LoVo (cell line): ENCODE measurements around the gene ETF1.

Experiments
- DNase-seq: peaks from one replicate; pipeline ENCODE4 v3.0.0-alpha.2; 2016; ENCODE audit warnings: low spot score

The ETF1 gene

GRCh38 chr5:138563340-138564118 is 20.5 kb upstream of the ETF1 start:
- DNase-seq = no peak

GRCh38 chr5:138560971-138561370 is 17.9 kb upstream of the ETF1 start:
- no peak for DNase-seq

GRCh38 chr5:138559937-138560336 is 16.9 kb upstream of the ETF1 start:
- no peak for DNase-seq

DNA sequence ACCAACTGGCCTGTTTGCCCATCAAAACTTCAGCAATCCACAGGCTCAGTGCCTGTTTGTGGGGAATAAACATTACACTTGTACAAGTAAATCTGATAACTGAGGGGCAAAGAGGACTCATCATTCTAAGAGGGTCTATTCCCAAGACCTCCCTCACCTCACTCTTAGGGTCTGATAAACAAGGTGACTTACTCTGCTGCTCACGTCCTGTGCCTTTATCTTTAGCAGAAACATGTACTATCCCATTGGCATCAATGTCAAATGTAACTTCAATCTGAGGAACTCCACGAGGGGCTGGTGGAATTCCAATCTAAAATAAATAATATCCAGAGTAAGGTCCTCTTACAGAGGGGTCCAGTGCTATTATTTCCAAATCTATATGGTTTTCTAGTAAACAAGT is 14.6 kb upstream of the ETF1 start:
- no peak for DNase-seq

GRCh38 chr5:138554143-138554542 is 11.1 kb upstream of the ETF1 start:
- no peak for DNase-seq

GRCh38 chr5:138553437-138554095 is 10.5 kb upstream of the ETF1 start:
- no peak for DNase-seq

DNA sequence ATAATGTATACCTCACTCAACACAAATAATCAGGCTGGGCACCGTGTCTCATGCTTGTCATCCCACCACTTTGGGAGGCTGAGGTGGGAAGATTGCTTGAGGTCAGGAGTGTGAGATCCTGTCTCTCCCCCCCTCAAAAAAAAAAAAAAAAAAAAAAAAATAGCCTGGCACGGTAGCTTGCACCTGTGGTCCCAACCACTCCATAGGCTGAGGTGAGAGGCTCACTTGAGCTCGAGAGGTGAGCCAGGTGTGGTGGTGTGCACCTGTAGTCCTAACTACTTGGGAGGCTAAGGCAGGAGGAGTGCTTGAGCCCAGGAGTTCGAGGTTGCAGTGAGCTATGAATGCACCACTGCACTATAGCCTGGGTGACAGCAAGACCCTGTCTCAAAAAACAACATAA is 9.6 kb upstream of the ETF1 start:
- DNase-seq = no peak

DNA sequence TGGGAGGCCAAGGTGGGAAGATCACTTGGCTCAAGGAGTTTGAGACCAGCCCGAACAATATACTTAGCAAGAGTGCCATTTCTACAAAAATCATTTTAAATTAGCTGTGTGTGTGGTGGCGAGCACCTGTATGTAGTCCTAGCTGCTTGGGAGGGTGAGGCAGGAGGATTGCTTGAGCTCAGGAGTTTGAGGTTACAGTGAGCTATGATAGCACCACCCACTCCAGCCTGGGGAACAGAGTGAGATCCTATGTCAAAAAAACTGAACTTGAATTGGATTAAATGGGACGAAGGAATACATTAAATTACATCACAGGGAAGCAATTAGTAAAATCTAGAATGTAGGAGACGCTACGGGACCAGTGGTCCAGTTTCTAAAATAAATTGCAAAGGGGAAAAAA is 6.4 kb upstream of the ETF1 start:
- DNase-seq = no peak

- no peak for DNase-seq
Measured at GRCh38 chr5:138545919-138546562, 3.0 kb upstream of the ETF1 start.

DNA sequence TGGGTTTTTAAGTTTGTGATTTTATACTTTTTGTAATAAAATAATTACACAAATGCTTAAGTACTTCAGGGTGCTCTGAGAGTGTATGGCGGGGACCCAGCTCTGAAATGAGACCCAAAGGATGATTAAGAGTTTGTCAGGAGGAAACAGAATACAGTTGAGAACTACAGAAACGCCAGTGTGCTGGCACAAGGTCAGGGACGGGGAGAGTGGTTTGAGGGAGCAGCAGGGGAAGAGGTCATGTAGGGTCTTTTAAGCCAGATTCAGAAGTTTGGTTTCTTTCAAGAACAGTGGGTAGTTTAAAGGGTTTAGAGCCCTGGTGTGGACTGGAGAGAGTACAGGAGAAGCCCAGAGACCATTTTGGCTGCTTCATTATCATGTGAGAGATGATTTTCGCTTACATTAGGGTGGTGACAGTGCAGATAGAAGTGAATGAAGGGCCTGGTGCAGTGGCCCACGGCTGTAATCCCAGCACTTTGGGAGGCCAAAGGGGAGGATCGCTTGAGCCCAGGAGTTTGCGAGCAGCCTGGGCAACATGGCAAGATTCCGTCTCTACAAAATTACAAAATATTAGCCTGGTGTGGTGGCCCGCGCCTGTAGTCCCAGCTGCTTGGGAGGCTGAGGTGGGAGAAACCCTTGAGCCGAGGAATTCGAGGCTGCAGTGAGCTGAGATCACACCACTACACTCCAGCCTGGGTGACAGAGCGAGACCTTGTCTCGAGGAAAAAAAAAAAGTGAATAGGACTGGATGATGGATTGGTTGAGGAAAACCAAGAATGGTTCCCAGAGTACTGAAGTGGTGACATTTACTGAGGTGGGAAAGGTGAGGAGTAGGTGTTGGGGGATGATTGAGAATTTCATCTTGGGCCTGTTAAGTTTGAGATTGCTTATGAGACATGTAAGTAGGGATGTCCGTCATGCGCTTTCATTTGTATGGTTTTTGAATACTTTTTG is 1.4 kb upstream of the ETF1 start:
- no peak for DNase-seq

DNA sequence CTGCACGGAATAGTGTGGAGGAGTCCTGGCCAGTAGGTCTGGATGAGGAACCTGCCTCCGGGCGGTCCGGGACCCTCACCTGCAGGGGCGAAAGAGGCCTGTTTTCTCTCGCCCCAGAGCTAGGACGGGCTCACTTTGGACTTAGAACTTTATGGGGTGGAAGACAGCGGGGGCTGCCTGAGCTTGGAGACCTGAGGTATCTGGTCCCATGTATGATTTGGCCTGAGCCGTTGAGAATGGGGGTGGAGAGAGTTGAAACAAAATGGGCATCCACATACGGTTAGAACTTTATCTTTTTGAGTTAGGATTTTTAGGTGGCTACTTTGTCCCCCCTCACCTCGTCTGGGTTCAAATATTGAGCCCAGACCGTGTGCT is 681 bp upstream of the ETF1 start:
- no peak for DNase-seq

DNA sequence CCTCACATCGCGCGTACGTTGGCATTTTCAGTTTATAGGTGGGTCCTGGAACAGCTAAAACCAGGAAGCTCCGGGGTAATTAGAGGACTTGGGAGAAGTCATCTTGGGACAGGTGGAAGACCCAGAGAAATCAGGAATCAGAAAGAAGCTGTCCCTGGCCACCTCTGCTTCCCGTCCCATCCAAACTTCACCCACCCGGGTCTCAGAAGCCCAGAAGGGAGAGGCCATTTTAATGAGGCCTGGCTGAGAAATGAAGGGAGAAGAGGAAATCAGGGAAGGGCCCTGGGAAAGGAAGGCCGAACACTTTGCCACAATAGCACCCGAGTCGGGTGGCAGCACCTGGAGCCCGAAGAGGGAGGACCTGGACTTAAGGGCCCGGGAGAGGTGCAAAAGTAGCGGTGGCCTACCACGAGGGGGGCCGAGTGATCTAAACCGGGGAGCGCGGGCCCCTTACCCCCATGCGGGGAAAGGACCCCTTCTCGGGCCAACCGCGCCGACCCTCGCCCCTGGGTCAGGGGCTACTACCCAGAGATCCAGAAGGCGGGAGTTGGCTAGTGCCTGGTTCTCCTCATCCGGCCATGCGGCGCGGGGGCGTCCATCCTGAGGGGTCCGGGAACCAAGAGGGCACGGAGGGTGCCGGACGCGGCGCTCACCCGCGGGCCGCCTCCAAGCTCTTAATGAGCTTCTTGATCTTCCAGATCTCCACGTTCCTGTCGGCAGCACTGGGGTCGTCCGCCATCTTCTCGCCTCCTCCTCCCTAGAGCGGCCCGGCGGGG is 668 bp downstream of the ETF1 start:
- DNase-seq = no peak

GRCh38 chr5:138541511-138542179 is 1.4 kb downstream of the ETF1 start:
- no peak for DNase-seq

GRCh38 chr5:138539791-138540190 is 3.2 kb downstream of the ETF1 start:
- DNase-seq = no peak

GRCh38 chr5:138538943-138539627 is 4.0 kb downstream of the ETF1 start:
- no peak for DNase-seq

DNA sequence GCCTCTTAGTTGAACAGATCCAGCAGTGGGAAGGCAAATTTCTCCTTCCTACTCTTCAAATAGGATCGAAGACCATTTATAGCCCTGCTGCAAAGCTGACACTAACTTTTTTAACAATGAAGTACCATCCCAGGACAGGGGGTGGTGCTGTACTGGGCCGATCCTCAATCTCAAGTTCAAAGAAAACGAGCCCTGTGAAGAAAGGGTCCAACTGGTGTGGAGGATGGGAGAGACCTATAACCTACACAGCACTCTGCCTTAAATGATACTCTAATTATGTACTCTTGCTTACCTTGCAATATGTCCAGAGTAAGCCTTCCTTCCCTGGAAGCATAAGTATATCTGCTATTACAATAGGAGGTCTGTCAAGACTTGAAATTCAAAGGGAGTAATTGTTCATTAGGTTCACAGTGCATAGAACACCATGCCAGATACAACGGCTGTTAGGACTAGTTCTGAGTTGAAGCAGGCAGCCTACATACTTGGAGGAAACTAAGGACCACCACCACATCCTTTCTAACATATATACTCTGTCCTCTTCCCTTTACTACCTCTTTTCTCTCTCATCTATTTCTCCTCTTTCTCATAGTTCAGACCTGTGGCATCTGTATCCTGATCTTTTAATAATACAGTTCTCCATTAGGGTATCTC is 6.2 kb downstream of the ETF1 start:
- no peak for DNase-seq

DNA sequence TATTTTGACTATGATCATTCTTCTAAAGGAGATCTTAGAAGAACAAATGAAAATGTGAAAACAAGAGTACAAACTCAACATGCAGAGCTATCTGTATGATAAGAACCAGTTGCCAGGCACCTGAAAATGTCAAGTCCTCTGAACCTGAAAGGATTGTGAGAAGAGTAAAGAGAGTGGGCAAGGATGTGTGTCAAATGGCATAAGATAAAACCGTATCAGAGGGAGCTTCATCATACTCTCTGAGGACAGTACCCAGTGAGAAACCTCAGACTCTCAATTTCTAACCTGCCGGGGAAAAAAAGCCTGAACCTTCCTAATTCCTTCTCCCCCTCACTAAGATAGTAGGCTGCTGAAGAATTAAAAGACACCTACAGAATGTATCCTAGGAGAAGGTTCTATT is 6.8 kb downstream of the ETF1 start:
- no peak for DNase-seq

DNA sequence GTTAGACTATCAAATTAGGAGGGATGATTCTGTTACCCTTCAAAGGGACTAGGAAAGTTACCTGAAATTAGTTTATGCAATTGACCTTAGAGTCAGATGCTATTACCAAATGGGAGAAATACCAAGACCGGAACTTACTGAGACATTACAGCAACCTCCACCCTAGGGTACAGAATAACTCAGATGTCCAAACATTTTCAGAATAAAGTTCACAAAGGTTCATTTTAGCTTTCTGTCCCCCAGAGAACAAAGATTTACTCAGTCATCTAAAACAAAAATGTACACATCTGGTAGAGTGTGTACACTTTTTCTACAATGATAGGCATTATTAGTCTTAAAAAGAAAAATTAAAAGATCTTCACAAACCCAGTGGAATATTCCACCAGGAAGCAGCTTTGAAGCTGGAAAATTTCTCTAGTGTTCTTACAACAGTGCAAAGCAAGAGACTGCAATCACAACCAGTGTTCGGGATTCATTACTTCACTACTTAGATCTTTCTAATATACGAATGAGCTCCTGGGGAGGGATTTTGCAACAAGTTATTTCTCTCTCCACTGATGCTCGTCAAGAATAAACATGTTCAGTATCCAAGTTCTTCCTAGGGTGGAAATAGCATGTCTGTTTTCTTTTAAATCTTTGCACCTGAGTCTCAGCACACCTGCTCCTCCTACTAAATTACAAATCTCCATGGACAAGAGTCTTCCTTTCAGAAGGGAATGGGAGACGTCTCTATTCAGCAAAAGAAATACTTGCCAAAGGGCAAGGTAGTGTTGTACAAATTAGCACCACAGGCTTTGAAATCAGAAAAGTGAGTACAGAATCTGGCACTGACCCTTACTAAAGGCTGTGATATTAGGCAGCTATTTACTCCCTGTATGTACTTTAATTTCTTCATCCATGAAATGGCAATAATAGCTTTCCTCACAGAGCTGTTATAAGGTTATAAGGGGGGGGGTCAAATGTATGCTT is 8.8 kb downstream of the ETF1 start:
- no peak for DNase-seq

GRCh38 chr5:138529812-138530211 is 13.2 kb downstream of the ETF1 start:
- no peak for DNase-seq
